NCI-H69 (cell line): Measurements from ENCODE around the gene PKMYT1.
A peak's percentile ranks its signal among the peaks of the same experiment; 100 is the strongest.
"Not testable (repeated sequence)": the region's sequence is repeated elsewhere in the genome, so short reads cannot be mapped to it uniquely, and the experiment has no call there.

Experiments
- DNase-seq: peaks from one replicate; lab custom pipeline; 2025; lab: John Stamatoyannopoulos, UW

Gene PKMYT1

GRCh38 chr16:2960183-2961010 is 19.8 kb downstream of the PKMYT1 start:
- DNase-seq = no peak

GRCh38 chr16:2959206-2959605 is 21.0 kb downstream of the PKMYT1 start:
- peak; percentile 37 for DNase-seq

GRCh38 chr16:2956579-2956956 is 23.7 kb downstream of the PKMYT1 start:
- DNase-seq = no peak

- DNase-seq = no peak
These were observed 24.3 kb downstream of the PKMYT1 start for GRCh38 chr16:2955779-2956578.

- no peak for DNase-seq
These were observed 24.8 kb downstream of the PKMYT1 start for GRCh38 chr16:2955438-2955778.

- peak; percentile 84 for DNase-seq
These were observed 25.4 kb downstream of the PKMYT1 start for GRCh38 chr16:2954656-2955381.

GRCh38 chr16:2953706-2954627 is 26.3 kb downstream of the PKMYT1 start:
- peak; percentile 81 for DNase-seq

- DNase-seq = peak; percentile 92
These were observed 27.6 kb downstream of the PKMYT1 start for GRCh38 chr16:2952679-2953078.

- no peak for DNase-seq
These were observed 29.5 kb downstream of the PKMYT1 start for GRCh38 chr16:2950773-2951172.

- DNase-seq = no peak
These were observed 29.9 kb downstream of the PKMYT1 start for GRCh38 chr16:2950353-2950724.

- DNase-seq = no peak
These were observed 30.4 kb downstream of the PKMYT1 start for GRCh38 chr16:2949705-2950352.

GRCh38 chr16:2948807-2949704 is 31.2 kb downstream of the PKMYT1 start:
- no peak for DNase-seq

GRCh38 chr16:2946649-2947048 is 33.6 kb downstream of the PKMYT1 start:
- no peak for DNase-seq

- DNase-seq = not testable (repeated sequence)
These were observed 36.5 kb downstream of the PKMYT1 start for GRCh38 chr16:2943716-2944115.

GRCh38 chr16:2942045-2942444 is 38.2 kb downstream of the PKMYT1 start:
- DNase-seq = no peak

GRCh38 chr16:2939968-2940367 is 40.3 kb downstream of the PKMYT1 start:
- no peak for DNase-seq

- DNase-seq = no peak
These were observed 42.0 kb downstream of the PKMYT1 start for GRCh38 chr16:2938206-2938605.

- DNase-seq = no peak
These were observed 43.1 kb downstream of the PKMYT1 start for GRCh38 chr16:2937170-2937569.

GRCh38 chr16:2936436-2937011 is 43.7 kb downstream of the PKMYT1 start:
- DNase-seq = no peak

- DNase-seq = no peak
These were observed 45.8 kb downstream of the PKMYT1 start for GRCh38 chr16:2934450-2934849.
